AG04449 (cell line): ENCODE data around the gene TBL1X.

ENCODE experiments used
- CTCF ChIA-PET: fragments of 350-600 bp; formaldehyde crosslinking; extraction: SDS; loops from one replicate; lab custom pipeline; 2021; ENCODE audit warnings: antibody characterized with exemption; lab: Yijun Ruan, JAX
- POLR2A ChIA-PET: fragments of 400-600, 350-600 bp; formaldehyde crosslinking; extraction: SDS; loops from one replicate; lab custom pipeline; 2020; ENCODE audit warnings: antibody characterized with exemption, inconsistent platforms; lab: Yijun Ruan, JAX
- DNase-seq: peaks from one replicate; pipeline ENCODE4 v3.0.0-alpha.2; 2010; ENCODE audit warnings: low read depth, low spot score
- H3K4me3 ChIP-seq: 2 replicates; pipeline ENCODE4 v1.5.1; 2011; ENCODE audit warnings: low read depth, mild to moderate bottlenecking, control low read depth, low read length
- CTCF ChIP-seq: IDR thresholded peaks from one replicate; pipeline ENCODE4 v1.5.1; 2011; ENCODE audit warnings: mild to moderate bottlenecking, moderate library complexity, low read length, control low read depth, inconsistent platforms; ENCODE audit not compliant: insufficient read depth; ENCODE audit errors: missing control alignments

TBL1X gene

GRCh38 chrX:9785944-9786797 is 321.3 kb downstream of the TBL1X start, which contains the start of gene SHROOM2:
TSS of gene SHROOM2 (plus strand) at chrX:9786429. CDS start at chrX:9786546, 117 bp downstream.
- ChIA-PET CTCF (no interaction called here), POLR2A (no interaction called here)
- H3K4me3 ChIP-seq = peak within 1 kb of the TSS; percentile 34
- TF ChIP-seq CTCF = no peak
- DNase-seq = no peak

- CTCF ChIA-PET = no interaction called here
- no peak for DNase-seq
- POLR2A ChIA-PET = no interaction called here
- peak overlapping the region; percentile 3; the same call in 1 of the 2 replicates for H3K4me3 ChIP-seq
- no peak for TF ChIP-seq CTCF
Measured at GRCh38 chrX:9786798-9787635, 322.2 kb downstream of the TBL1X start.

- CTCF ChIA-PET = no interaction called here
- no peak for TF ChIP-seq CTCF
- DNase-seq = no peak
- POLR2A ChIA-PET = no interaction called here
- H3K4me3 ChIP-seq = no peak overlapping the region
Measured at GRCh38 chrX:9788911-9789310, 324.1 kb downstream of the TBL1X start.

GRCh38 chrX:9789555-9789954 is 324.7 kb downstream of the TBL1X start:
- CTCF ChIA-PET = no interaction called here

More at GRCh38 chrX:9789555-9789954, 324.7 kb downstream of the TBL1X start:
- no peak overlapping the region for H3K4me3 ChIP-seq
- no peak for DNase-seq
- no peak for TF ChIP-seq CTCF
- POLR2A ChIA-PET = no interaction called here
